BE2C (cell line): Measurements from ENCODE around the gene KCTD14.
A peak's percentile ranks its signal among the peaks of the same experiment; 100 is the strongest.

ENCODE experiments used
- DNase-seq: peaks from one replicate; pipeline ENCODE4 v3.0.0-alpha.2; 2020
- H3K27me3 ChIP-seq: fragments of 250-450 bp; sonication (Bioruptor Pico); 2 replicates; pipeline ENCODE4 v1.5.1; 2020; ENCODE audit warnings: mild to moderate bottlenecking
- H3K36me3 ChIP-seq: fragments of 250-450 bp; sonication (Bioruptor Pico); 2 replicates; pipeline ENCODE4 v1.5.1; 2020; ENCODE audit warnings: mild to moderate bottlenecking
- H3K4me1 ChIP-seq: fragments of 250-450 bp; sonication (Bioruptor Pico); 2 replicates; pipeline ENCODE4 v1.5.1; 2020
- H3K4me3 ChIP-seq: 2 replicates; pipeline ENCODE4 v1.5.1; 2011; ENCODE audit warnings: low read depth, low read length
- H3K9me3 ChIP-seq: fragments of 250-450 bp; sonication (Bioruptor Pico); 2 replicates; pipeline ENCODE4 v1.5.1; 2020
- TF ChIP-seq, protein P1 (sequence below): IDR thresholded peaks from 2 replicates; pipeline ENCODE4 v1.5.1; 2012; ENCODE audit warnings: mild to moderate bottlenecking, low read depth, low read length

KCTD14 gene

GRCh38 chr11:78010755-78011154 is 12.3 kb downstream of the KCTD14 start:
- Histone ChIP-seq H3K27me3 (no peaks in the 10 kb centered on the region), H3K9me3 (no peaks in the 10 kb centered on the region; the same call in 1 of the 2 replicates), H3K36me3 (no peaks in the 10 kb centered on the region), H3K4me1 (no peaks in the 10 kb centered on the region), H3K4me3 (no peak overlapping the region)
- DNase-seq: no peak
- TF ChIP-seq, protein P1, sequence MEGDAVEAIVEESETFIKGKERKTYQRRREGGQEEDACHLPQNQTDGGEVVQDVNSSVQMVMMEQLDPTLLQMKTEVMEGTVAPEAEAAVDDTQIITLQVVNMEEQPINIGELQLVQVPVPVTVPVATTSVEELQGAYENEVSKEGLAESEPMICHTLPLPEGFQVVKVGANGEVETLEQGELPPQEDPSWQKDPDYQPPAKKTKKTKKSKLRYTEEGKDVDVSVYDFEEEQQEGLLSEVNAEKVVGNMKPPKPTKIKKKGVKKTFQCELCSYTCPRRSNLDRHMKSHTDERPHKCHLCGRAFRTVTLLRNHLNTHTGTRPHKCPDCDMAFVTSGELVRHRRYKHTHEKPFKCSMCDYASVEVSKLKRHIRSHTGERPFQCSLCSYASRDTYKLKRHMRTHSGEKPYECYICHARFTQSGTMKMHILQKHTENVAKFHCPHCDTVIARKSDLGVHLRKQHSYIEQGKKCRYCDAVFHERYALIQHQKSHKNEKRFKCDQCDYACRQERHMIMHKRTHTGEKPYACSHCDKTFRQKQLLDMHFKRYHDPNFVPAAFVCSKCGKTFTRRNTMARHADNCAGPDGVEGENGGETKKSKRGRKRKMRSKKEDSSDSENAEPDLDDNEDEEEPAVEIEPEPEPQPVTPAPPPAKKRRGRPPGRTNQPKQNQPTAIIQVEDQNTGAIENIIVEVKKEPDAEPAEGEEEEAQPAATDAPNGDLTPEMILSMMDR: no peak

GRCh38 chr11:78010304-78010703 is 12.8 kb downstream of the KCTD14 start:
- Histone ChIP-seq H3K27me3 (no peaks in the 10 kb centered on the region), H3K4me3 (no peak overlapping the region), H3K36me3 (no peaks in the 10 kb centered on the region), H3K4me1 (no peaks in the 10 kb centered on the region), H3K9me3 (no peaks in the 10 kb centered on the region)
- TF ChIP-seq, protein P1: no peak
- no peak for DNase-seq

DNA sequence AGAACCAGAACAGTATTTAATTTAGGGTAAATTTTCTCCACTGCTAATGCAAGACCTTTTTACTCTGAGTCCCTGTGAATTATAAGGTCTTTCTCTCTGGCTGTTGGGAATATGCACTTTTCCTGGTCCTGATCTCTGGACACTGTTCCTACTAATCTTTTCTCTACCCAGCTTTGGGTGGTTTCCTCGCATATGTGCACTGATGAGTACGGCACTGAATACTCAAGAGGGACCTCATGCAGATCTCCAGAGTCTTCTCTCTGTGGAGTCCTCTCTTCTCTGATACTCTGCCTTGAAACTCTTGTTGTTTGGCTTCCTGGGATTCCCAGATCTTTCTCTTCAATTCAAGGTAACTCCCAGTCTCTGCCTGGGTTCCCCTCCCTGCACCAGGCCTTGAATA is 14.0 kb downstream of the KCTD14 start:
- TF ChIP-seq, protein P1: no peak
- Histone ChIP-seq H3K4me1 (no peaks in the 10 kb centered on the region), H3K9me3 (no peaks in the 10 kb centered on the region), H3K36me3 (no peaks in the 10 kb centered on the region), H3K4me3 (no peak overlapping the region), H3K27me3 (no peaks in the 10 kb centered on the region)
- DNase-seq: no peak

GRCh38 chr11:78000193-78000592 is 22.9 kb downstream of the KCTD14 start:
- Histone ChIP-seq H3K4me3 (no peak overlapping the region), H3K4me1 (peaks cover 3% of the 10 kb centered on the region; the same call in 1 of the 2 replicates), H3K27me3 (no peaks in the 10 kb centered on the region), H3K36me3 (no peaks in the 10 kb centered on the region), H3K9me3 (no peaks in the 10 kb centered on the region)
- TF ChIP-seq, protein P1: peak; percentile 89
- peak; percentile 63 for DNase-seq

- Histone ChIP-seq H3K27me3 (no peaks in the 10 kb centered on the region), H3K9me3 (no peaks in the 10 kb centered on the region), H3K4me3 (no peak overlapping the region), H3K4me1 (peaks cover 3% of the 10 kb centered on the region; the same call in 1 of the 2 replicates), H3K36me3 (no peaks in the 10 kb centered on the region)
- no peak for DNase-seq
- TF ChIP-seq, protein P1: no peak
Observed at GRCh38 chr11:77999446-78000030, 23.5 kb downstream of the KCTD14 start.

GRCh38 chr11:77994434-77995362 is 28.4 kb downstream of the KCTD14 start, which contains the start of gene INTS4:
INTS4 (minus strand) TSS chr11:77994668; CDS start chr11:77994643, 25 bp downstream.
- TF ChIP-seq, protein P1: no peak; the same call in 1 of the 2 replicates
- Histone ChIP-seq H3K4me1 (no peaks in the 10 kb centered on the region), H3K27me3 (no peaks in the 10 kb centered on the region), H3K36me3 (peaks cover 9% of the 10 kb centered on the region), H3K9me3 (no peaks in the 10 kb centered on the region), H3K4me3 (peak within 1 kb of the TSS; percentile 83)
- DNase-seq: peak; percentile 100
